GM19372 (cell line): ENCODE measurements around the gene WSB2.
"Not testable (repeated sequence)": the region's sequence is repeated elsewhere in the genome, so short reads cannot be mapped to it uniquely, and the experiment has no call there.

Experiments
- ATAC-seq: cut with Tn5 transposase; IDR thresholded peaks from one replicate; pipeline ENCODE4 v1.9.1; 2021; ENCODE audit warnings: mild to moderate bottlenecking, low read depth, moderate library complexity; ENCODE audit not compliant: unreplicated experiment

The WSB2 gene

DNA sequence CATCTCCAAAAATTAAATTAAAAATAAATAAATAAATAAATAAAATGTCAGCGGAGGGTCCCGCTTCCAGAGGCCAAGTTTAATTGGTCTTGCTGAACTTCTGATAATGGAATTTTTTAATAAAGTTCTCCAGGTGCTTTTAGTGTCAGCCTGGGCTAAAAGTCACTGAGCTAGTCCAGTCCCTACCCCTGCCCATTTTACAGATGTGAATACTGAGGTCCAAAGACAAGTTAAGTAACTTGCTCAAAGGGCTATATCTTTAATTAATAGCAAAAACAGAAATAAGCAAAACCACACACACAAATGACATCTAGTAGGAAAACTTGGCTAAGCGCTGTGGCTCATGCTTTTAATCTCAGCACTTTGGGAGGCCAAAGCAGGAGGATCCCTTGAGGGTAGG, 50.1 kb downstream of the WSB2 start:
- no peak for ATAC-seq

DNA sequence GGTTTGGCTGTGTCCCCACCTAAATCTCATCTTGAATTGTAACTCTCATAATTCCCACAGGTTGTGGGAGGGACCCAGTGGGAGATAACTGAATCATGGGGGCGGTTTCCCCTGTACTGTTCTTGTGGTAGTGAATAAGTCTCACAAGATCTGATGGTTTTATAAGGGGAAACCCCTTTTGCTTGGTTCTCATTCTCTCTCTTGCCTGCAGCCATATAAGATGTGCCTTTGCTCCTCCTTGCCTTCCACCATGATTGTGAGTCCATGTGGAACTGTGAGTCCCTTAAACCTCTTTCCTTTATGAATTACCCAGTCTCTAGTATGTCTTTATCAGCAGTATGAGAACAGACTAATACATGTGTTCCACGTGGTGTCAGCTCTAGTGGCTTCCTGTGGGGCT, 61.2 kb downstream of the WSB2 start:
- ATAC-seq, result not testable (repeated sequence)

DNA sequence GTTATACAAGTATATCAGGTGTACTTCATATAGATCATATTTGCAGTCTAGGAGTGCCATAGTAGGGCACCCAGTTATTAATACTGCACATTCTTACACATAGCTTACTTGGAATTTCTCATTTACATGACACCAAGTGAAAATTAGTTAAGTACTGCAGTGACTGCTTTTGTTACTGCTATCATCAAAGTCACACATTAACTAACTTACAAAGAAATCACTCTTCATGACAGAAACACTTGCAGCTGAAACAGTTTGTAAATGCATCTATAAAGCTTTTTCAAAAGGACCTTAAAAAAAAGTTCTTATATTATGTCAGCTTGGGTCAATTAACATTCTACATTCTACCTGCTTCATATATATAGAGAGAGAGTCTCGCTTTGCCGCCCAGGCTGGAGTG, 62.3 kb downstream of the WSB2 start:
- no peak for ATAC-seq

DNA sequence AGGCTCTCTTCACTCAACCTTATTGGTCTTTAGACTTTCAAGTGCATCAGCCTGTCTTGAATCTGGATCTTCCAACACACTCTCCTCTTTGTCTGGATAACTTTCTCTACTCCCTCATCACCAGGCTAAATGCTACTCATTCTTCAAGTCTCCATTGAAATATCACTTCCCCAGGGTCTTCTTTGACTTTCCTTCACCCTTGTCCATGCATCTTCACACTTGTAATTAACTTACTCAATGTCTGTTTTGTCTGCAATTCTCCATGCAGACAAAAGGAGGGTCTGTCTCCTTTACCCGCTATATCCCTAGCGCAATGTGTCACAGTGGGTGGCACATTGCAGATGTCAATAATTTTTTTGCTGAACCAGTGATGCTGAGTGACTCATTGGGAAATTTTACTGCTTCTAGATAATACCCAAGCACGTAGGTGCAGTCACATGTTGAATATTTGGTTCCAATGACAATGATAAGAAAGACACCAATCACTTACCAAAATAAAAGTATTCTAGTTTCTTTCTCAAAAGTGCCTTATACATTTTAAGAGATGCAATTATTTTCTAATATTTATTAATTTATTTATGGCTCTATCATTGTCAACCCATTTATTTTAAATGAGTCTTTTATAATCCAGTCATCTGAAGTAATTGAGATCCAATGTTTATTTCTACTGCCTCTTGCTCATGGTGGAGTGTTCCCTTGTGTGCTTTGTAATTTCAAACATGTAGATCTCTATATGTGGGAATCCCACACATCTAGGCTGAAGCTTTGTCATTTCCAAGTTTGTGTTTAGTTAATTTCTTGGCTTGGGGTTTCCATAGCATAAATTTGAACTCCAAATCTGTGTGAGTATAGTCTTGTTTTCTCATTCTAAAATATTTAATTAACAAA, 66.2 kb downstream of the WSB2 start:
- no peak for ATAC-seq

DNA sequence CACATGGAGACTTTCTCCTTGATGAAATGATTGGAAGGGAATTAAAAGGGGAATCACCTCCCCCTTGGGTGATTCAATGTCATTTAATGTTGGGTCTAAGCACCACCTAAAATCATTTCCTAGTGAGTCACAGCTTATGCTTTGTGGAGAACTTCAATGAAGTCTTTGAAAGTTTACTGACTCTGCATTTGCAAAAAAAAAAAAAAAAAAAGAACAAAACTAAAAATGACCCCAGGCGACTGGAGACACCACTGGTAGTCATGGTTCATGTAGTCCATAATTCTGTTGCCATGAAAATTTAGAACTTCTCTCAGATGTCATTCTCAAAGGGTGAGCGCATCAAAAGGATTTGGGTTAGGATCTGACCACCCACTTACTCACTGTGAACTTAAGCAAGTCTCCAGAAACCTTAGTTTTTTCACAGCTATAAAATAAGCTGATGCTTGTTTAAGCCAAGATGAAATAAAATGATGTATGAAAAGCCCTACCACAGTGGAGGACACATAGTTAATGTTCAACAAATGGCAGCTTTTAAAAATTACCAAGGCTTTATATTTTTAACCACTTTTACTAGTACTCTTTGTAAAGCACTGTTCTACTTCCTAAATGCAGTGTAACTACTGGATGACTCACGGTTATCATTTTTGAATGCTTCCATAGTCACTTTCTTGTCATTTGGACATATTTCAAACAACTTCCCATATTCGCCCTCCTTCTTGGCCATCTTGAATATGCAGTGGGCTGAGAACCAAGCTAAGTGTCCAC, 74.1 kb downstream of the WSB2 start:
- ATAC-seq, result no peak

DNA sequence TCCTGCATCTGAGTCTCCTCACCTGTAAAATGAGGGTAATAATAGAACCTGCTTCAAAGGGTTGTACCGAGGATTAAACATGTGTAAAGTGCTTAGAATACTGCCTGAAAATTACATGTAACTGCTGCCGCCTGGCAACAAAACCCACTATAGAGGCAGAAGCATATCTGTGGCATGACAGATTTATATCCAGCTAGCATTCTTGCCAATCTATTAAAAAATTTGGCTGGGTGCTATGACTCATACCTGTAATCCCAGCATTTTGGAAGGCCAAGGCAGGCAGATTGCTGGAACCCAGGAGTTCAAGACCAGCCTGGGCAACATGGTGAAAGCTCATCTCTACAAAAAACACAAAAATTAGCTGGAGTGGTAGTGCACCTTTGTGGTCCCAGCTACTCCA, 75.8 kb downstream of the WSB2 start:
- ATAC-seq, result no peak
